PC-3 (cell line): ENCODE results near the gene IRF5. TPM values are rescaled to one million over a fixed set of nuclear protein-coding genes. Genes with fewer than 3 reads are reported as not detected.

ENCODE experiments used
- ATAC-seq: fragments of 200-7000 bp; cut with Tn5 transposase; 2 replicates; pipeline ENCODE4 v1.9.1; 2020; ENCODE audit warnings: mild to moderate bottlenecking, moderate library complexity
- BruUV-seq: library from RNA; stranded (reverse); fragments of 400-500 nt; replicated peaks from 2 replicates; lab custom pipeline; 2021; lab: Mats Ljungman, UMichigan
- CTCF ChIA-PET: fragments of 300-600 bp; sonication (Branson Sonifier 250); formaldehyde crosslinking; loops from one replicate; lab custom pipeline; 2022; ENCODE audit warnings: antibody characterized with exemption; lab: Charles Lee
- POLR2A ChIA-PET: fragments of 300-600 bp; sonication (Branson Sonifier 250); formaldehyde crosslinking; loops from one replicate; lab custom pipeline; 2022; ENCODE audit warnings: antibody characterized with exemption; ENCODE audit not compliant: unreplicated experiment; lab: Charles Lee
- DNase-seq: peaks from one replicate; pipeline ENCODE4 v3.0.0-alpha.2; 2015
- H2AFZ ChIP-seq: fragments of 300-600 bp; sonication (generic); 2 replicates; pipeline ENCODE4 v1.6.0; 2016; ENCODE audit warnings: antibody characterized with exemption, low read length
- H3F3A ChIP-seq: fragments of 300-600 bp; sonication (generic); one replicate; pipeline ENCODE4 v1.6.0; 2017; ENCODE audit warnings: antibody characterized with exemption, low read length, control low read depth, mild to moderate bottlenecking; ENCODE audit not compliant: unreplicated experiment
- H3K27ac ChIP-seq: fragments of 300-600 bp; sonication (generic); 2 replicates; pipeline ENCODE4 v1.5.1; 2016; ENCODE audit warnings: mild to moderate bottlenecking, low read length
- H3K27me3 ChIP-seq: fragments of 300-600 bp; sonication (generic); 2 replicates; pipeline ENCODE4 v1.6.1; 2016; ENCODE audit warnings: low read length, mixed read lengths
- H3K36me3 ChIP-seq: fragments of 300-600 bp; sonication (generic); 2 replicates; pipeline ENCODE4 v1.6.1; 2016; ENCODE audit warnings: low read depth, mixed run types, low read length, mixed read lengths
- H3K4me1 ChIP-seq: fragments of 300-600 bp; sonication (generic); 2 replicates; pipeline ENCODE4 v1.5.1; 2016; ENCODE audit warnings: low read length; ENCODE audit not compliant: insufficient read depth
- H3K4me2 ChIP-seq: fragments of 300-600 bp; sonication (generic); 2 replicates; pipeline ENCODE4 v1.6.0; 2016; ENCODE audit warnings: low read length
- H3K4me3 ChIP-seq: fragments of 300-600 bp; sonication (generic); 2 replicates; pipeline ENCODE4 v1.5.1; 2016; ENCODE audit warnings: mild to moderate bottlenecking, low read length, mixed read lengths
- H3K79me2 ChIP-seq: fragments of 300-600 bp; sonication (generic); 2 replicates; pipeline ENCODE4 v1.6.1; 2017; ENCODE audit warnings: low read length, mixed read lengths
- H3K9ac ChIP-seq: fragments of 300-600 bp; sonication (generic); 2 replicates; pipeline ENCODE4 v1.6.0; 2016; ENCODE audit warnings: mild to moderate bottlenecking, low read length
- H3K9me2 ChIP-seq: fragments of 300-600 bp; sonication (generic); replicated peaks from 2 replicates; pipeline ENCODE4 v1.6.1; 2016; ENCODE audit warnings: mixed run types, low read length, mixed read lengths
- H3K9me3 ChIP-seq: fragments of 300-600 bp; sonication (generic); 2 replicates; pipeline ENCODE4 v1.6.1; 2016; ENCODE audit warnings: low read length, mixed read lengths
- H4K20me1 ChIP-seq: fragments of 300-600 bp; sonication (generic); 2 replicates; pipeline ENCODE4 v1.6.1; 2016; ENCODE audit warnings: low read length, mixed read lengths
- CTCF ChIP-seq: fragments of 300-600 bp; sonication (generic); conservative IDR thresholded peaks from 2 replicates; pipeline ENCODE4 v1.5.1; 2017; ENCODE audit warnings: antibody characterized with exemption, low read depth, mild to moderate bottlenecking, low read length
- EZH2 ChIP-seq: fragments of 300-600 bp; sonication (generic); IDR thresholded peaks from one replicate; pipeline ENCODE4 v1.6.1; 2017; ENCODE audit warnings: antibody characterized with exemption, mild to moderate bottlenecking, low read length; ENCODE audit not compliant: unreplicated experiment
- EZH2phosphoT487 ChIP-seq: fragments of 300-600 bp; sonication (generic); IDR thresholded peaks from 2 replicates; pipeline ENCODE4 v1.6.1; 2018; ENCODE audit warnings: mild to moderate bottlenecking, antibody characterized with exemption, low read length, borderline replicate concordance
- intact Hi-C: fragments of 100-400 bp; cut with micrococcal nuclease; formaldehyde crosslinking; loops from 2 replicates; pipeline ENCODE4 v1.9.0; 2023
- total RNA-seq: library from RNA; depleted of rRNA; stranded (reverse); fragments of >200 nt; gene quantifications from 2 replicates; pipeline ENCODE4 v1.2.3, GENCODE V29; 2014

The IRF5 gene
- total RNA-seq, 1 experiment from 2014 or later = 15.3 TPM

DNA sequence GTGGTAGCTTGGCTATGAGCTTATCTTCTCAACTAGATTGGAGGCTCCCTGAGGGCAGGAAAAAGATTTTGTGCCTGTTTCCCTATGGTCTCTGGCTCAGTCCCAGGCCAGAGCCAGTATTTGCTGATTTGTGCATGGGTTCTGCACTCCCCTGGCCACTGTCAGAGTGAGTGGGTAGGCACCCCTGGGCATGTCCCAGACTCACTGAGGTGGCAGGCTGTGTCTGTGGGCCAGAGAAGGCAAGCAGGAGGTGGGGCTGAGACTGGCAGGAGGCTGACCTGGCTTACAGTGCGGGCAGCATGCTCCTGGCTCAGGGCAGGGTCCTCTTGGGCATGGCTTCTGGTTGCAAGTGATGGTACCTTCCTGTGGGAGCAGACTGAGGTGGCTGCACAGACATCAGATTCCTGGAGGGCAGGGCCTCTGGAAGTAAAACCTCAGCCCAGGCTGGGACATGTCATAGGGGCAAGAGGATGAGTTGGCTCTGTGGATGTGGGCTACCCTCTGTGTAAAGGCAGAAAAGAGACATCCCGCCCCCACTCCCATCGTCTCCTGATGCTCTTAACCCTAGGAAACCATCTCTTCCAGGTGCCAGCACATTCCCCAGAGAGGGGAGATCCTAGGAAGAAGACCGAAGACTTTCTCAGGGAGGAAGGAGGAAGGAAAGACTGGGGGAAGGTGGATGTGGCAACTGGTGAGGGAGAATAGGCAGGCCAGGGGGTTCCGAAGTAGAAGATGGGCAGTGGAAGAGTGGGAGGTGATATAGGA is 31.5 kb upstream of the IRF5 start:
- CTCF ChIA-PET = no interaction called here

DNA sequence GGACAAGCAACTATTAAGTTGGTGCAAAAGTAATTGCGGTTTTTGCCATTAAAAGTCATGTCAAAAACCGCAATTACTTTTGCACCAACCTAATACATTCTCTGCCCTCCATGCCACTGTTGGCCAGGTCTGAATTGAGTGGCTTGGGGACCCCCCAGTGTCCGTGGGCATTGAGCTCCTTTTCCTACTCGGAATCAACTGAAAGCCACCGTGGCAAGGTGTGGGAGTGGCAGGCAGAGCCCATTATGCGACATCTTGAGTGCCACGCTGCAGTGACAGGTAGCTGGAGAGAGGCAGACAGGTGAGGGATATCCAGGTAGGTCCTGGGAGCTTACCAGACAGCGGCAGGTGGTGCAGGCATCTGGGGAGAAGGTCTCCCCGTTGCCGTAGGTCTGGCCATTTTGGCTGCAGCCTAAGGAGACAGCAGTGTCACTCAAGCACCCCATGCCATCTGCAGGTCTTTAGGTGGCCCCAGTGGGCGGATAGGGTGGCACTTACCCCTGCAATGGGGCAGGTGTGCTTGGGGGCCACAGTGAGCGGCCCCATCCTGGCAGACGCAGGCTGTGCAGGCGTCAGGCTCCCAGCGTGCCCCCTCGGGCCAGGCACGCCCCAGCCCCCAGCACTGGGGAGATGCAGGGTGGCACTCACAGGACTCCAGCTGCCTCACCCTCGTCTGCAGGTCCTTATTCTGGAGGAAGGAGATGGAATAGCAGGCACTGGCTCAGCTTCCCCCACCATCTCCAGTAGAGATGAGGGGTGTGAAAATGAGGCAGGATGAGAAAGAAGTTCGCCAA is 30.8 kb upstream of the IRF5 start:
- Histone ChIP-seq H3K4me2 (no peak overlapping the region), H3F3A (no peaks in the 10 kb centered on the region), H3K9me2 (no peaks in the 10 kb centered on the region), H3K27ac (no peak overlapping the region), H3K79me2 (no peaks in the 10 kb centered on the region), H4K20me1 (no peaks in the 10 kb centered on the region), H3K9ac (no peak overlapping the region), H3K4me1 (peaks cover 11% of the 10 kb centered on the region; the same call in 1 of the 2 replicates), H3K27me3 (no peaks in the 10 kb centered on the region), H3K4me3 (no peak overlapping the region), H3K36me3 (no peaks in the 10 kb centered on the region), H3K9me3 (no peaks in the 10 kb centered on the region), H2AFZ (no peak overlapping the region)
- ChIA-PET POLR2A (no interaction called here), CTCF (no interaction called here)
- TF ChIP-seq EZH2 = no peak
- no peak for TF ChIP-seq CTCF
- TF ChIP-seq EZH2phosphoT487 = no peak
- intact Hi-C loops = no loop called here
- BruUV-seq = no TSS peak
- DNase-seq = no peak
- no peak for ATAC-seq

More for the DNA sequence above, 31.5 kb upstream of the IRF5 start:
- Histone ChIP-seq H3K9me3 (no peaks in the 10 kb centered on the region), H3F3A (no peaks in the 10 kb centered on the region), H4K20me1 (no peaks in the 10 kb centered on the region), H3K27me3 (no peaks in the 10 kb centered on the region), H3K4me3 (no peak overlapping the region), H3K27ac (no peak overlapping the region), H3K9me2 (no peaks in the 10 kb centered on the region), H3K36me3 (no peaks in the 10 kb centered on the region), H3K4me2 (no peak overlapping the region), H3K9ac (no peak overlapping the region), H2AFZ (no peak overlapping the region), H3K79me2 (no peaks in the 10 kb centered on the region), H3K4me1 (peaks cover 11% of the 10 kb centered on the region; the same call in 1 of the 2 replicates)
- intact Hi-C loops = no loop called here
- POLR2A ChIA-PET = no interaction called here
- ATAC-seq (no peak), DNase-seq (no peak)
- no peak for TF ChIP-seq EZH2phosphoT487
- no peak for TF ChIP-seq CTCF
- TF ChIP-seq EZH2 = no peak
- BruUV-seq = no TSS peak
